ENCODE measurements around the gene HIPK4. TPM values are rescaled to one million over a fixed set of nuclear protein-coding genes. Genes with fewer than 3 reads are reported as not detected.
"Not testable (repeated sequence)": the region's sequence is repeated elsewhere in the genome, so short reads cannot be mapped to it uniquely, and the experiment has no call there.

HIPK4 gene
- total RNA-seq, 1 experiment from 2014 or later = not detected

GRCh38 chr19:40371802-40372122, 18.2 kb downstream of the HIPK4 start:
- CTCF ChIA-PET = no interaction called here
- H3K9me3 Mint-ChIP-seq (ENCODE audit: unreplicated experiment) = no peaks in the 10 kb centered on the region
- DNase-seq = no peak

GRCh38 chr19:40370997-40371801, 18.8 kb downstream of the HIPK4 start:
- Mint-ChIP-seq H3K36me3 (ENCODE audit: insufficient read depth, unreplicated experiment) (no peaks in the 10 kb centered on the region), H3K4me3 (ENCODE audit: unreplicated experiment) (no peak overlapping the region), H3K27me3 (ENCODE audit: insufficient read depth, unreplicated experiment) (no peaks in the 10 kb centered on the region), H3K4me1 (ENCODE audit: low read depth, unreplicated experiment) (no peaks in the 10 kb centered on the region), H3K9me3 (ENCODE audit: unreplicated experiment) (no peaks in the 10 kb centered on the region), H3K27ac (ENCODE audit: unreplicated experiment) (no peak overlapping the region)
- Histone ChIP-seq H3K4me1 (no peaks in the 10 kb centered on the region), H3K36me3 (ENCODE audit: control insufficient read depth, insufficient read depth, low read length) (no peaks in the 10 kb centered on the region; the same call in 1 of the 2 replicates), H3K9me3 (no peaks in the 10 kb centered on the region), H3K27me3 (replicated peaks; ENCODE audit: control insufficient read depth, insufficient read depth, low read length) (no peaks in the 10 kb centered on the region), H3K4me3 (ENCODE audit: low read depth, low read length) (no peak overlapping the region)
- intact Hi-C loops (cut with micrococcal nuclease; ENCODE audit: unreplicated experiment) = no loop called here
- ChIA-PET CTCF (no interaction called here), POLR2A (no interaction called here)
- TF ChIP-seq, protein P1, sequence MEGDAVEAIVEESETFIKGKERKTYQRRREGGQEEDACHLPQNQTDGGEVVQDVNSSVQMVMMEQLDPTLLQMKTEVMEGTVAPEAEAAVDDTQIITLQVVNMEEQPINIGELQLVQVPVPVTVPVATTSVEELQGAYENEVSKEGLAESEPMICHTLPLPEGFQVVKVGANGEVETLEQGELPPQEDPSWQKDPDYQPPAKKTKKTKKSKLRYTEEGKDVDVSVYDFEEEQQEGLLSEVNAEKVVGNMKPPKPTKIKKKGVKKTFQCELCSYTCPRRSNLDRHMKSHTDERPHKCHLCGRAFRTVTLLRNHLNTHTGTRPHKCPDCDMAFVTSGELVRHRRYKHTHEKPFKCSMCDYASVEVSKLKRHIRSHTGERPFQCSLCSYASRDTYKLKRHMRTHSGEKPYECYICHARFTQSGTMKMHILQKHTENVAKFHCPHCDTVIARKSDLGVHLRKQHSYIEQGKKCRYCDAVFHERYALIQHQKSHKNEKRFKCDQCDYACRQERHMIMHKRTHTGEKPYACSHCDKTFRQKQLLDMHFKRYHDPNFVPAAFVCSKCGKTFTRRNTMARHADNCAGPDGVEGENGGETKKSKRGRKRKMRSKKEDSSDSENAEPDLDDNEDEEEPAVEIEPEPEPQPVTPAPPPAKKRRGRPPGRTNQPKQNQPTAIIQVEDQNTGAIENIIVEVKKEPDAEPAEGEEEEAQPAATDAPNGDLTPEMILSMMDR (IDR thresholded peaks at IDR 0.05; ENCODE audit: insufficient read depth in 1 of 2, low read depth in 1 of 2, low read length in 1 of 2, severe bottlenecking in 1 of 2, unreplicated experiment in 1 of 2) = no peak
- no peak for DNase-seq
- no TSS peak for BruUV-seq (replicated peaks)

More at GRCh38 chr19:40371802-40372122, 18.2 kb downstream of the HIPK4 start:
- Mint-ChIP-seq H3K27ac (ENCODE audit: unreplicated experiment) (no peak overlapping the region), H3K27me3 (ENCODE audit: insufficient read depth, unreplicated experiment) (no peaks in the 10 kb centered on the region), H3K4me3 (ENCODE audit: unreplicated experiment) (no peak overlapping the region), H3K36me3 (ENCODE audit: insufficient read depth, unreplicated experiment) (no peaks in the 10 kb centered on the region), H3K4me1 (ENCODE audit: low read depth, unreplicated experiment) (no peaks in the 10 kb centered on the region)
- Histone ChIP-seq H3K4me3 (ENCODE audit: low read depth, low read length) (no peak overlapping the region), H3K27me3 (replicated peaks; ENCODE audit: control insufficient read depth, insufficient read depth, low read length) (no peaks in the 10 kb centered on the region), H3K36me3 (ENCODE audit: control insufficient read depth, insufficient read depth, low read length) (no peaks in the 10 kb centered on the region; the same call in 1 of the 2 replicates), H3K4me1 (no peaks in the 10 kb centered on the region), H3K9me3 (no peaks in the 10 kb centered on the region)
- intact Hi-C loops (cut with micrococcal nuclease; ENCODE audit: unreplicated experiment) = no loop called here
- BruUV-seq (replicated peaks) = no TSS peak
- POLR2A ChIA-PET = no interaction called here
- TF ChIP-seq, protein P1 (IDR thresholded peaks at IDR 0.05; ENCODE audit: insufficient read depth in 1 of 2, low read depth in 1 of 2, low read length in 1 of 2, severe bottlenecking in 1 of 2, unreplicated experiment in 1 of 2) = no peak

- H3K27me3 ChIP-seq (replicated peaks; ENCODE audit: control insufficient read depth, insufficient read depth, low read length); CTCF ChIA-PET; POLR2A ChIA-PET; H3K9me3 ChIP-seq; H3K36me3 Mint-ChIP-seq (ENCODE audit: insufficient read depth, unreplicated experiment); H3K4me1 ChIP-seq; H3K4me1 Mint-ChIP-seq (ENCODE audit: low read depth, unreplicated experiment); BruUV-seq (replicated peaks); H3K4me3 ChIP-seq (ENCODE audit: low read depth, low read length); DNase-seq; H3K9me3 Mint-ChIP-seq (ENCODE audit: unreplicated experiment); H3K36me3 ChIP-seq (ENCODE audit: control insufficient read depth, insufficient read depth, low read length); H3K27ac Mint-ChIP-seq (ENCODE audit: unreplicated experiment); H3K4me3 Mint-ChIP-seq (ENCODE audit: unreplicated experiment); H3K27me3 Mint-ChIP-seq (ENCODE audit: insufficient read depth, unreplicated experiment); intact Hi-C loops (cut with micrococcal nuclease; ENCODE audit: unreplicated experiment): not testable (repeated sequence)
Observed at GRCh38 chr19:40370253-40370652, 19.7 kb downstream of the HIPK4 start.
